Coronary artery (tissue), 2 donors: ENCODE measurements around the gene SLC6A9.

Experiments used
- DNase-seq: peaks from one replicate; pipeline ENCODE4 v3.0.0-alpha.2; 2017; ENCODE audit warnings: low spot score
- H3K27ac ChIP-seq, 2 donors: fragments of 200-600 bp; sonication (generic); one replicate each; pipeline ENCODE4 v1.5.1; 2016 to 2019
- H3K4me3 ChIP-seq: fragments of 200-600 bp; sonication (generic); 2 replicates; pipeline ENCODE4 v1.5.1; 2016; ENCODE audit warnings: mild to moderate bottlenecking, moderate library complexity
- TF ChIP-seq, protein P1 (sequence below): fragments of 200-600 bp; sonication (generic); IDR thresholded peaks from one replicate; pipeline ENCODE4 v1.5.1; 2019; ENCODE audit warnings: antibody characterized with exemption

Gene SLC6A9

DNA sequence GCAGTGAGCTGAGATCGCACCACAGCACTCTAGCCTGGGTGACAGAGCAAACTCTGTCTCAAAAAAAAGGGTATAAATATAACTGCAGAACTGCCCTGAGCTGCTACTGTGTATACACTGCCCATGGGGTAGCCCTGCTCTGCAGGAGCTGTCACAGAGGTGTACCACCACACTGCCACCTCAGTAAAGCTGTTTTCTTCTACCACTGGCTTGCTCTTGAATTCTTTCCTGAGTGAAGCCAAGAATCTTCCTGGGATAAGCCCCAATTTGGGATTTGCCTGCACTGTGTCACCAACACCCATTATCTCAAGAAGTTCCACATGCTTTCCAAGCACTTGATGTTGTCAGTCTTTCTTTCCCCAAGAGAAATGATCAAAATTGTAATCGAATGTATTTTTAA lies 30.6 kb upstream of the SLC6A9 start:
- DNase-seq = no peak
- no peak overlapping the region for H3K27ac ChIP-seq

DNA sequence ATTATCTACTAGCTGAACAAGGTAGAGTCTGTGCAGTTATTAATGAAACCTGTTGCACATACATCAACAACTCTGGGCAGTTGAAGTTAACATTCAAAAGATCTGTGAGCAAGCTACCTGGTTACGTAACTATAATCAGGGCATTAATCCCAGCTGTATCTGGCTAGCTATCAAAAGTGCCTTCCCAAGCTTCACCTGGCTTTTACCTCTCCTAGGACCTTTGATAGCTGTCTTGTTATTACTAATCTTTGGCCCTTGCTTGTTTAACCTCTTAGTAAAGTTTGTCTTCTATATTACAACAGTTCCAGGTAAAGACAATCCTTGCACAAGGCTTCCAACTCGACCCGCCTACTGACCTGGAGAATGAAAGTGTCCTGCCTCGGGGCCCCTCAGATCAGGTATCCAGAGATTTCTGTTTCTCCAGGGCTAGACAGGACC lies 29.6 kb upstream of the SLC6A9 start:
- TF ChIP-seq, protein P1, sequence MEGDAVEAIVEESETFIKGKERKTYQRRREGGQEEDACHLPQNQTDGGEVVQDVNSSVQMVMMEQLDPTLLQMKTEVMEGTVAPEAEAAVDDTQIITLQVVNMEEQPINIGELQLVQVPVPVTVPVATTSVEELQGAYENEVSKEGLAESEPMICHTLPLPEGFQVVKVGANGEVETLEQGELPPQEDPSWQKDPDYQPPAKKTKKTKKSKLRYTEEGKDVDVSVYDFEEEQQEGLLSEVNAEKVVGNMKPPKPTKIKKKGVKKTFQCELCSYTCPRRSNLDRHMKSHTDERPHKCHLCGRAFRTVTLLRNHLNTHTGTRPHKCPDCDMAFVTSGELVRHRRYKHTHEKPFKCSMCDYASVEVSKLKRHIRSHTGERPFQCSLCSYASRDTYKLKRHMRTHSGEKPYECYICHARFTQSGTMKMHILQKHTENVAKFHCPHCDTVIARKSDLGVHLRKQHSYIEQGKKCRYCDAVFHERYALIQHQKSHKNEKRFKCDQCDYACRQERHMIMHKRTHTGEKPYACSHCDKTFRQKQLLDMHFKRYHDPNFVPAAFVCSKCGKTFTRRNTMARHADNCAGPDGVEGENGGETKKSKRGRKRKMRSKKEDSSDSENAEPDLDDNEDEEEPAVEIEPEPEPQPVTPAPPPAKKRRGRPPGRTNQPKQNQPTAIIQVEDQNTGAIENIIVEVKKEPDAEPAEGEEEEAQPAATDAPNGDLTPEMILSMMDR = no peak
- no peak for DNase-seq
- Histone ChIP-seq H3K4me3 (no peak overlapping the region), H3K27ac (no peak overlapping the region)

More for the DNA sequence above, 30.6 kb upstream of the SLC6A9 start:
- TF ChIP-seq, protein P1 = no peak
- H3K4me3 ChIP-seq = no peak overlapping the region

- DNase-seq = no peak
- Histone ChIP-seq H3K27ac (no peak overlapping the region), H3K4me3 (no peak overlapping the region)
- TF ChIP-seq, protein P1 = no peak
These were observed 28.5 kb upstream of the SLC6A9 start for GRCh38 chr1:44059664-44060355.

DNA sequence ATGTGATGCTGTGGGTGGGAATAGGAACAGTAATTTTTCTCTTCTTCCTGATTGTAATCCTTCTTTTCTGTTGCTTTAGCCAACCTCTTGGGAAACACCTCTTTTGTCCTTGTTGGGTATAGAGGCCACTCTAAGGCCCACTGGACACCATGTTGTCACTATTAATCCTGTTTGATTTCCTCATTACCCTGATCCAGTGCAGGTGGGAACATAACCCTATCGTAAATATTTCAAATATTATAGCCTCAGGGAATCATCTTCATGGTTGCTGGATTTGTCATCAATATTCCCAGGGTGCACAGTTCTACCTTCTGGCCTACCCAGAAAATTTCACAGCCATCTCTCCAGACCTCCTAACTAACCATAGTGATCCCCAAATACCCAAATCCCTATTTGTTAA lies 27.9 kb upstream of the SLC6A9 start:
- no peak overlapping the region for H3K4me3 ChIP-seq
- no peak overlapping the region for H3K27ac ChIP-seq
- DNase-seq = no peak
- TF ChIP-seq, protein P1 = no peak

DNA sequence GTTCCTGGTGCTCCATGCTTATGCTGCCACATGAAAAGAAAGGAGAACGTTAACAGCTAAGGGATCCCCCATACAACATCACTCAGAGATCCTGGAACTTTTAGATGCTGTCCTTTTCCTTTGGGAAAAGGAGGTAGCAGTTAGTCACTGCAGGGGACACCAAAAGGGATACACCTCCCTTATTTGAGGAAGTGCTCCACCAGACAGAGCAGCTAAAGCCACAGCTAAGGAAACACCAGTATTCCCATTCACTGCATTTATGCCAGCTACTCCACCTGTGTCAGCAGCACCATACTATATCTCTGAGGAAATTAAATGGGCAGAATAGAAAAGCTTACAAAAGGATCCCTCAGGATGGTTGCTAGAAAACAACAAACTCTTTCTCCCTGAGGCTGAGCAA lies 26.0 kb upstream of the SLC6A9 start:
- Histone ChIP-seq H3K4me3 (no peak overlapping the region), H3K27ac (no peak overlapping the region)
- DNase-seq = no peak
- TF ChIP-seq, protein P1 = no peak

DNA sequence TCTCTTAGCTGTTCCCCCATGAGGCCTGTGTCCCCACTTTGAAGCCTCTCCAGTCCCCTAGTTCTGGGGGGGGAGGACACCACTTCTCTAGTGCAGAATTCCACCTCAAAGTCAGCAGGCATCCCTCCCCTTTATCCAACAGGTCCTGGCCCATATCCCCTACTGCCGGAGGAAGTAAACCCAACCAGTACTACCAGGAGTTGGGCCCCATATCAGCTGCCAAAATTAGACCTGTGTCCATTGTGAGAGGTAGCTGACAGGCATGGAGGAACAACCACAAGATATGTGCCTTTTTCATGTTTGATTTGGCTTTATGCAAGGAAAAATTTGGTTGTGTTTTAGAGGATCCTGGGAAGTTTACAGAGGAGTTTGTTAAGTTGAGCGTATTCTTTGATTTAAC lies 22.1 kb upstream of the SLC6A9 start:
- no peak overlapping the region for H3K4me3 ChIP-seq
- H3K27ac ChIP-seq = no peak overlapping the region
- no peak for DNase-seq
- TF ChIP-seq, protein P1 = no peak

- H3K4me3 ChIP-seq = no peak overlapping the region
- DNase-seq = no peak
- no peak overlapping the region for H3K27ac ChIP-seq
- TF ChIP-seq, protein P1 = no peak
These were observed 19.0 kb upstream of the SLC6A9 start for GRCh38 chr1:44050261-44050660.
